Mesothelial cell of epicardium (in vitro differentiated cells): ENCODE results near the gene PTPRJ. TPM values are rescaled to one million over a fixed set of nuclear protein-coding genes. Genes with fewer than 3 reads are reported as not detected.
A peak's percentile ranks its signal among the peaks of the same experiment; 100 is the strongest.

Experiments
- DNase-seq, 2 experiments: peaks; one replicate each; pipeline ENCODE4 v3.0.0; 2021; ENCODE audit warnings: low spot score in 2 of 2; ENCODE audit not compliant: unreplicated experiment in 2 of 2
- H3K27ac Mint-ChIP-seq: 2 replicates; pipeline ENCODE4 v1.8.0; 2021; ENCODE audit warnings: mixed read lengths
- H3K27me3 Mint-ChIP-seq: 2 replicates; pipeline ENCODE4 v1.8.0; 2021; ENCODE audit warnings: low read depth, mixed read lengths
- H3K36me3 Mint-ChIP-seq: 2 replicates; pipeline ENCODE4 v1.8.0; 2021; ENCODE audit warnings: mixed read lengths
- H3K4me1 Mint-ChIP-seq: 2 replicates; pipeline ENCODE4 v1.8.0; 2021; ENCODE audit warnings: mixed read lengths
- H3K4me3 Mint-ChIP-seq: 2 replicates; pipeline ENCODE4 v1.8.0; 2021; ENCODE audit warnings: mild to moderate bottlenecking, moderate library complexity, mixed read lengths
- H3K9me3 Mint-ChIP-seq: 2 replicates; pipeline ENCODE4 v1.8.0; 2021; ENCODE audit warnings: mixed read lengths
- total RNA-seq: library from RNA; stranded (reverse); gene quantifications from 3 replicates; pipeline ENCODE4 v1.2.1, GENCODE V29; 2021
- TF ChIP-seq, protein P1 (sequence below): fragments of 200-600 bp; sonication (generic); IDR thresholded peaks from one replicate; pipeline ENCODE4 v1.5.0; 2021; ENCODE audit warnings: antibody characterized with exemption; ENCODE audit not compliant: unreplicated experiment

The PTPRJ gene
- total RNA-seq, 1 donor from 2014 or later, result 26.2 TPM

DNA sequence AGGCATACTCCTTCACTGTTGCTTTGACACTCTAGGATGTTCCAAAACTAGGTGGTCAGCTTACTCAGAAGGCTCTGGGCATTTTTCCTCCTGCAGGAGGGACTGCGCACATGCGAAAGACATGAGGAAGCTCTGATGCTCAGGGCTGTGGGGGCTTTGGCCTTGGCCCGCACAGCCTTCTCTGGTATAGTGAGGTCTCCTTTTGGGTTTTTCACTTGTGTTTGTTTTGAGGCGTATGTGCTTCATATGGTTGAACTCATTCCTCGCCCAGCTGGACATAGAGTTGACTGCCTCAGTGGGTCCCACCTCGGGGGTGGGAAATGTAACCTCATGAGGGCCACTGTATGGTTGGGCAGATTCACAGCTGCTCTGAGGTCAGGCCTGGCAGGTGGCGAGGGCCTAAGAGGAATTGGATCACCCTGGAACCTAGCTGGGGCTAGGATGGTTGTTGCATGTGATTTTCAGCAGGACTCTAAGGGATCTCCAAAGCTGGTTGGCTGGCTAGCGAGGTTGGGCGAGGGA, 63.7 kb downstream of the PTPRJ start:
- H3K36me3 Mint-ChIP-seq, result no peaks in the 10 kb centered on the region
- TF ChIP-seq, protein P1, sequence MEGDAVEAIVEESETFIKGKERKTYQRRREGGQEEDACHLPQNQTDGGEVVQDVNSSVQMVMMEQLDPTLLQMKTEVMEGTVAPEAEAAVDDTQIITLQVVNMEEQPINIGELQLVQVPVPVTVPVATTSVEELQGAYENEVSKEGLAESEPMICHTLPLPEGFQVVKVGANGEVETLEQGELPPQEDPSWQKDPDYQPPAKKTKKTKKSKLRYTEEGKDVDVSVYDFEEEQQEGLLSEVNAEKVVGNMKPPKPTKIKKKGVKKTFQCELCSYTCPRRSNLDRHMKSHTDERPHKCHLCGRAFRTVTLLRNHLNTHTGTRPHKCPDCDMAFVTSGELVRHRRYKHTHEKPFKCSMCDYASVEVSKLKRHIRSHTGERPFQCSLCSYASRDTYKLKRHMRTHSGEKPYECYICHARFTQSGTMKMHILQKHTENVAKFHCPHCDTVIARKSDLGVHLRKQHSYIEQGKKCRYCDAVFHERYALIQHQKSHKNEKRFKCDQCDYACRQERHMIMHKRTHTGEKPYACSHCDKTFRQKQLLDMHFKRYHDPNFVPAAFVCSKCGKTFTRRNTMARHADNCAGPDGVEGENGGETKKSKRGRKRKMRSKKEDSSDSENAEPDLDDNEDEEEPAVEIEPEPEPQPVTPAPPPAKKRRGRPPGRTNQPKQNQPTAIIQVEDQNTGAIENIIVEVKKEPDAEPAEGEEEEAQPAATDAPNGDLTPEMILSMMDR, result no peak
- H3K4me1 Mint-ChIP-seq, result peaks cover 29% of the 10 kb centered on the region
- no peak overlapping the region for H3K27ac Mint-ChIP-seq
- no peaks in the 10 kb centered on the region for H3K9me3 Mint-ChIP-seq
- no peak for DNase-seq
- no peak overlapping the region for H3K4me3 Mint-ChIP-seq
- H3K27me3 Mint-ChIP-seq, result no peaks in the 10 kb centered on the region

DNA sequence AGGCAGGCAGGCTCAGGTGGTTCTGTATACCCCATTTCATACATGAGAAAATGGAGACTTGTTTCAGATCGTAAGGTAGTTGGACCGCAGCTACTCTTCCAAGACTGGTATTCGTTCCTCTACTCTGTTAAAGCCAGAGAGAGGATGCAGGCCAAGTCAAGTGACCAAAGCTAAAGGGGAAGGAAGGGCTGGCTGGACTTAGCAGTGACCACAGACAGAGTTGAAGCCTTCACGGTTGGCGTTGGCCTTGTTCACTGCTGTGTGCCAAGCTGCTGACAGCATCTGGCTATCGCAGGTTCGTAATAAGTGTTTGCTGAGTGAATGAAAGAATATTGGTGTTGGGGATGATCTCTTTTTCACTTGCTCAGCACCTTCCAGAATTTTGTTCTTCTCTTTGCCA, 64.2 kb downstream of the PTPRJ start:
- no peak overlapping the region for H3K4me3 Mint-ChIP-seq
- H3K36me3 Mint-ChIP-seq, result no peaks in the 10 kb centered on the region
- H3K9me3 Mint-ChIP-seq, result no peaks in the 10 kb centered on the region
- H3K27ac Mint-ChIP-seq, result peak overlapping the region; percentile 54
- no peaks in the 10 kb centered on the region for H3K27me3 Mint-ChIP-seq
- TF ChIP-seq, protein P1, result no peak
- no peak for DNase-seq
- H3K4me1 Mint-ChIP-seq, result peaks cover 34% of the 10 kb centered on the region

DNA sequence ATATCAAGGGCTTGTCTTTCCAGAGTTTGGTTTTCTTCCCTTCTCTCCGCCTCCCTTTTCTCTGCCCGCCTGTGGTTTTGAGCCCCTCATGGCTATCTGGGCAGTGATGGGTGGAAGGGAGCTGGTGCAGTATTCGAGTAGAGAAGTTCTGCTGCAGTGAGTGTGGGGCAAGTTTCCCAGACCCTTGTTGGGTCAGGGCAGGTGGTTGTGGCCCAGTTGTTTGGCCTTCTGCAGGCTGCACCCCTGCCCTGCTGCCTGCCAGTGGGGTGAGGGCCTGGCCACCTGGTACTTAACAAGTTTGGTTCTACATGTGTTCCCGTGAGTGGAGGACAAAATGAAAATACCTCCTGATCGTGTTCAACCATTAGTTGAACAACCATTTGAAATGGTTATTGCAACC, 65.2 kb downstream of the PTPRJ start:
- Mint-ChIP-seq H3K4me3 (no peak overlapping the region), H3K27ac (no peak overlapping the region), H3K27me3 (no peaks in the 10 kb centered on the region), H3K9me3 (no peaks in the 10 kb centered on the region), H3K4me1 (peaks cover 44% of the 10 kb centered on the region), H3K36me3 (no peaks in the 10 kb centered on the region)
- DNase-seq, result no peak
- TF ChIP-seq, protein P1, result no peak

DNA sequence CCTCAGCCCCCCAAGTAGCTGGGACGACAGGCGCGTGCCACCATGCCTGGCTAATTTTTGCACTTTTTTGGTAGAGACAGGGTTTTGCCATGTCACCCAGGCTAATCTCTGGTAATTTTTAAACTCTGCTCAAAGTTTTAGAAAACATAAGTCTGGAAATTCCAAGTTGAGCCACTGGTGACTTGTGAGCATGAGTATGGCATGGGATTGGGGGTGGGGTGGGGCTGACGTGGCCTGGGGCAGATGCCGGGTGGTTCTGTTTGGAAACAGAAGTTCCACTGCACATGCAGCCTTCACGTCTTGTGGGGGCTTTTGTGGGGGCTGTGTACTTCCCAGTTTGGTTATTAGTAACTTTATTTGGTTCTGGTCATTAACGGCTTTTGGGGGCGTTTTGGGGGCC, 67.3 kb downstream of the PTPRJ start:
- Mint-ChIP-seq H3K9me3 (no peaks in the 10 kb centered on the region), H3K36me3 (no peaks in the 10 kb centered on the region), H3K27ac (peak overlapping the region; percentile 89), H3K27me3 (no peaks in the 10 kb centered on the region), H3K4me3 (no peak overlapping the region), H3K4me1 (peaks cover 55% of the 10 kb centered on the region)
- no peak for DNase-seq
- TF ChIP-seq, protein P1, result no peak

DNA sequence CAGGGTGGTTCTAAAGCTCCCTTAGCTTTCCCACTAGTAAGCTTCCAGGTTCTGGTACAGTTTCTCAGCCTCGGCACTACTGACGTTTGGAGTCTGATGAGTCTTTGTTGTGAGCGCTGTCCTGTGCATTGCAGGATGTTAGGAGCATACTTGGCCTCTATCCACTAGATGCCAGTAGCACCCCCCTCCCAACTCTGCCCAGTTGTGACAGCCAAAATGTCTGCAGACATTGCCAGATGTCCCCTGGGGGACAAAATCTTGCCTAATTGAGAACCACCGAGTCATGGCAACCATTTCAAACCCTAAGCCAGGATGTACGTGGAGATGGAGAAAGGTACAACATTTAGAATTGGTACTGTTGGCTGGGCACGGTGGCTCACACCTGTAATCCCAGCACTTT, 68.7 kb downstream of the PTPRJ start:
- H3K9me3 Mint-ChIP-seq, result no peaks in the 10 kb centered on the region
- H3K27ac Mint-ChIP-seq, result peak overlapping the region; percentile 97
- DNase-seq, result no peak
- no peaks in the 10 kb centered on the region for H3K27me3 Mint-ChIP-seq
- H3K36me3 Mint-ChIP-seq, result no peaks in the 10 kb centered on the region
- H3K4me1 Mint-ChIP-seq, result peaks cover 53% of the 10 kb centered on the region
- no peak overlapping the region for H3K4me3 Mint-ChIP-seq
- TF ChIP-seq, protein P1, result no peak

DNA sequence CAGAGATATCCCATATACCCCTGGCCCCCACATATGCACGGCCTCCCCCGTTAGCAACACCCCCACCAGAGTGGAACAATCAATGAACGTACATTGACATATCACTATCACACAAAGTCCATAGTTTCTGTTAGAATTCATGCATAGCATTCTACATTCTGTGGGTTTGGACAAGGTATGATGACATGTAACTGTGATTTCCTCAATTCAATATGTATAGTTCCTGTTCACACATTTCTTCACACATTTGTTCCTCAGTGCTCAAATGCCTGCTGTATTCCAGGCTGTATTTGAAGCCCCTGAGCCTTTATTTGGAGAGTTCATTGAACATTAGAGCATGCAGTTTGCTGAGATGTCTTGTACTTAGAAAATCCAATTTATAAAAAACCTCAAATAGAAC, 69.9 kb downstream of the PTPRJ start:
- Mint-ChIP-seq H3K27ac (peak overlapping the region; percentile 97), H3K27me3 (no peaks in the 10 kb centered on the region), H3K9me3 (no peaks in the 10 kb centered on the region), H3K4me3 (no peak overlapping the region), H3K4me1 (peaks cover 61% of the 10 kb centered on the region), H3K36me3 (no peaks in the 10 kb centered on the region)
- DNase-seq, result no peak
- TF ChIP-seq, protein P1, result no peak
